GM12864 (cell line): ENCODE data around the gene BABAM1.
"Not testable (repeated sequence)": the region's sequence is repeated elsewhere in the genome, so short reads cannot be mapped to it uniquely, and the experiment has no call there.

ENCODE experiments used
- DNase-seq: peaks from one replicate; pipeline ENCODE4 v3.0.0-alpha.2; 2011; ENCODE audit warnings: low read depth
- H3K4me3 ChIP-seq: 2 replicates; pipeline ENCODE4 v1.5.1; 2011; ENCODE audit warnings: mild to moderate bottlenecking, low read depth, low read length, control low read depth
- TF ChIP-seq, protein P1 (sequence below): IDR thresholded peaks from 2 replicates; pipeline ENCODE4 v1.5.1; 2011; ENCODE audit warnings: low read depth, mild to moderate bottlenecking, moderate library complexity, low read length, control low read depth, inconsistent platforms; ENCODE audit errors: missing control alignments

The BABAM1 gene

DNA sequence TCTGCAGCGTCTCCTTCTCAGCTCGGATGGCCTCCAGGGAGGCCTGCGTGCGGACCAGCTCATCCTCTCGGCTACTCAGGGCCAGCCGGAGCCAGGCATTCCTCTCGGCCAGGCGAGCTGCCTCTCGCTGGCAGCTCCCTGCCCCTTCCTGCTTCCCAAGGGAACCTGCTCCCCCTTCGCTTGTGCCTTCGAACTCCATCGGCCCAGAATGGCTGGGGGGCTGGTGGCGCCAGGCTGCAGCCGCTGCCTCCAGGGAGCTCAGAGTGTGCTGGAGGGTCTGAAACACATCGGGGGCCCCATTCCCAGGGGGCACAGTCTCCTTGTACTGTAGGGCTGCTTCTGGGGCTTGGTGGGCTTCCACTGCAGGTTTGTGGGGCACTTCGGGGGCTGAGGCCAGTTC lies 4.7 kb upstream of the BABAM1 start:
- DNase-seq, result no peak
- TF ChIP-seq, protein P1, sequence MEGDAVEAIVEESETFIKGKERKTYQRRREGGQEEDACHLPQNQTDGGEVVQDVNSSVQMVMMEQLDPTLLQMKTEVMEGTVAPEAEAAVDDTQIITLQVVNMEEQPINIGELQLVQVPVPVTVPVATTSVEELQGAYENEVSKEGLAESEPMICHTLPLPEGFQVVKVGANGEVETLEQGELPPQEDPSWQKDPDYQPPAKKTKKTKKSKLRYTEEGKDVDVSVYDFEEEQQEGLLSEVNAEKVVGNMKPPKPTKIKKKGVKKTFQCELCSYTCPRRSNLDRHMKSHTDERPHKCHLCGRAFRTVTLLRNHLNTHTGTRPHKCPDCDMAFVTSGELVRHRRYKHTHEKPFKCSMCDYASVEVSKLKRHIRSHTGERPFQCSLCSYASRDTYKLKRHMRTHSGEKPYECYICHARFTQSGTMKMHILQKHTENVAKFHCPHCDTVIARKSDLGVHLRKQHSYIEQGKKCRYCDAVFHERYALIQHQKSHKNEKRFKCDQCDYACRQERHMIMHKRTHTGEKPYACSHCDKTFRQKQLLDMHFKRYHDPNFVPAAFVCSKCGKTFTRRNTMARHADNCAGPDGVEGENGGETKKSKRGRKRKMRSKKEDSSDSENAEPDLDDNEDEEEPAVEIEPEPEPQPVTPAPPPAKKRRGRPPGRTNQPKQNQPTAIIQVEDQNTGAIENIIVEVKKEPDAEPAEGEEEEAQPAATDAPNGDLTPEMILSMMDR, result no peak
- no peak overlapping the region for H3K4me3 ChIP-seq

DNA sequence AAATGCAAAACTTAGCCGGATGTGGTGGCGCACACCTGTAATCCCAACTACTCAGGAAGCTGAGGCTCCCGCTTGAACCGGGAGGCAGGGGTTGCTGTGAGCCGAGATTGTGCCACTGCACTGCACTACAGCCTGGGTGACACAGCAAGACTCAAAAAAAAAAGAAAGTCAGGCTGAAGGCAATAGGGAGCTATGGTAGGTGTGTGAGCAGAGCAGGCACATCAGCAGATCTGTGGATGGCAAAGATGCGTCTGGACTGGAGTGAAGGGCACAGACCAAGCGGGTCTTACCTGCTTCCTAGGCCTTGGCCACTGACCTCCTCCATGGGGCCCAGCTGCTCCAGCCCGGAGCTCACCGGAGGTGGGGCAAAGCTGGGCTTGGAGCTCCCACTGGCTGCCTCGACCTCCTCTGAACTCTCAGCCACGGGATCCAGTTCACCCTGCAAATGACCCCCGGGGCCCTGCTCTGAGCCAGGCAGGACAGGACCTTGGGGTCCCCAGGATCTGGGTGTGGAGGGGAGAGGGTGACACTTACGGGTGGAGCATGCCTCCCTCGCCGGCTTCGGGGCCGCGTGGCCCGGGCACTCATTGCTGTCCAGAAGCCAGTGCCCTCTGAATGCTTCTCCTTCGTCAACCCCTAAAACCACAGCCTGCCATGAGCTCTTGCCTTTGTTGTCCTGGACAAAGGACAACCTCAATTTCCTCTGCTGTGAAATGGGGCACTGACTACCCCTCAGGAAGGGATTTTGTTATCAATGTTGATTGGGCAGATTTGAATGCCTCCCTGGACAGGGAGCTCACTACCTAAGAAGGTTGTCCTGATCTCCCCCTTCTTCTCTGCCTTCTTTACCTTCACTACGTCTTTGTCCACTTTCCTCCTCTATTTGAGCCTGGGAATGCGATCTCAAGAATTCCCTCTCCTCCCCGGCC lies 3.3 kb upstream of the BABAM1 start:
- DNase-seq, result no peak
- TF ChIP-seq, protein P1, result no peak
- H3K4me3 ChIP-seq, result no peak overlapping the region

DNA sequence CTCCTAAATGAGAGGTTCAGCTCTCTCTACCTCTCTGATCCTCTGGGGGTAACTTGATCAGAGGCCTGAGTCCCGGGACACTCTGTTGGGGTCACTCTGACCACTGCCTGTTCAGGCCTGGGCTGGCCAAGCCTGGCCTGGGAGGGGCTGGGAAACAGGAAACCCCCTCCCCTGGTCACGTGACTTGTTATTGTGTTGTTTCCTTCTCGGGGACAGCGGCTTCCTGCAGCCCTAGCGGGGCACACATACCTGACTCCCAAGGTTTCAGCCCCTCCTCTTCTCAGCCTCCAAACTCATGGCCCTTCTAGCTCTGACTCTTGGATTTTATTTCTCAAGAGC lies 2.6 kb upstream of the BABAM1 start, which contains the start of gene USHBP1:
TSS of gene USHBP1 (minus strand) at position 105 of the 339 bp plus-strand sequence. CDS start 446 bp downstream, outside the sequence.
- TF ChIP-seq, protein P1, result no peak
- no peak for DNase-seq
- H3K4me3 ChIP-seq, result no peak within 1 kb of the TSS

DNA sequence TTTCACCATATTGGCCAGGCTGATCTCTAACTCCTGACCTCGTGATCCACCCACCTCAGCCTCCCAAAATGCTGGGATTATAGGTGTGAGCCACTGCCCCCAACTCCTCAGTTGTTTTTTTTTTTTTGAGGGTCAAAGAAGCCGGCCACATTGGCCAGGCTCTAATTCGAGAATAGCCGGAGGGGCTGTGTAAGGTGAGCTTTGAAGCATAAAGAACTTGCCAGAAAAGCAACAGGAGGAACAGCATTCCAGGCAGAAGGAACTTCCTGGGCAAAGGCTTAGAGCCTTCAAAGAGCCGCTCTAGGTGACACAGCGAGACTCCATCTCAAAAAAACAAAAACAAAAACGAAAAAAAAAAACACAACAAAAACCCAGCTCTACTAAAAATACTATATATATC lies 1.2 kb upstream of the BABAM1 start:
- no peak for DNase-seq
- H3K4me3 ChIP-seq, result peak overlapping the region; percentile 29; the same call in 1 of the 2 replicates
- TF ChIP-seq, protein P1, result no peak

DNA sequence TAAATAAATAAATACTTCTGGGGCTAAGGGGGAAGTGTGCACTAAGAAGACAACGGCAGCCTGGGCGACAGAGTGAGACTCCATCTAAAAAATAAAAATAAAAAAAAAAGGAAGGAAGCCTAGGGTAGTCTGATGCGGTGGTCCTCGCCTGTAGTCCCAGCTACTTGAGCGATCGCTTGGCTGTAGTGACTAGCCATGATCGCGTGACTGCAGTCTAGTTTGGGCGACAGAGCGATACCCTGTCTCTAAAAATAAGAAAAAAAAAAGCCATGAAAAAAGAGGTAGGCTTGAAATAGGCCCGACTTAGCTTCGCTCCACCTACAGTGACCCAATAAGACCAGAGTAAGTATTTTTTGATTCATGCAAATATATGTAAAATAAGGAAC lies 661 bp upstream of the BABAM1 start:
- peak overlapping the region; percentile 25 for H3K4me3 ChIP-seq
- no peak for DNase-seq
- TF ChIP-seq, protein P1, result no peak

DNA sequence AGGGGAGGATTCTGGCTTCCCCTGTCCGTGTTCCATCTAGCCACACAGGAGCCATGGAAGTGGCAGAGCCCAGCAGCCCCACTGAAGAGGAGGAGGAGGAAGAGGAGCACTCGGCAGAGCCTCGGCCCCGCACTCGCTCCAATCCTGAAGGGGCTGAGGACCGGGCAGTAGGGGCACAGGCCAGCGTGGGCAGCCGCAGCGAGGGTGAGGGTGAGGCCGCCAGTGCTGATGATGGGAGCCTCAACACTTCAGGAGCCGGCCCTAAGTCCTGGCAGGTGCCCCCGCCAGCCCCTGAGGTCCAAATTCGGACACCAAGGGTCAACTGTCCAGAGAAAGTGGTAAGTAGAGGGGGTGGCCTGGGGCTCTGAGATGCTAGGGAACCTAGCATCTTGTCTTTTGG lies 1.5 kb downstream of the BABAM1 start:
- TF ChIP-seq, protein P1, result no peak
- H3K4me3 ChIP-seq, result no peak overlapping the region
- DNase-seq, result no peak

DNA sequence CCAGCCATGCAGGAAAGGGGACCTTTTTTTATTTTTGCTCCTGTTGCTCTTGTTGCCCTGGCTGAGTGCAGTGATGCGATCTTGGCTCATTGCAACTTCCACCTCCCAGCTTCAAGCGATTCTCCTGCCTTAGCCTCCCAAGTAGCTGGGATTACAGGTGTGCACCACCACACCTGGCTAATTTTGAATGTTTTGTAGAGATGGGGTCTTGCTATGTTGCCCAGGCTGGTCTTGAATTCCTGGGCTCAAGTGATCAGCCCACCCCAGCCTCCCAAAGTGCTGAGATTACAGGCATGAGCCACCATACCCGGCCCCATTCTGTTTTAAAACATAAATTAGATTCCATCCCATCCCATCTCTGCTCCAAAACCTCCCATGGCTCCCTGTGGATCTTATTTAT lies 7.6 kb downstream of the BABAM1 start:
- not testable (repeated sequence) for H3K4me3 ChIP-seq, DNase-seq
